ENCODE data around the gene LOXL4.

- TF ChIP-seq MYC (IDR thresholded peaks at IDR 0.05; ENCODE audit: low read depth, low read length), result no peak
- TF ChIP-seq CTCF (IDR thresholded peaks at IDR 0.05; ENCODE audit: low read depth, low read length), result no peak
- TF ChIP-seq POLR2A (IDR thresholded peaks at IDR 0.05; ENCODE audit: extremely low read depth, insufficient read length), result no peak
These were observed 66.2 kb downstream of the LOXL4 start for GRCh38 chr10:98201760-98202159.

Measured in NB4 (cell line).